Measurements from ENCODE around the gene PHACTR4. TPM values are rescaled to one million over a fixed set of nuclear protein-coding genes. Genes with fewer than 3 reads are reported as not detected.
"Not testable (repeated sequence)": the region's sequence is repeated elsewhere in the genome, so short reads cannot be mapped to it uniquely, and the experiment has no call there.

PHACTR4 gene
- total RNA-seq, 1 experiment from 2014 or later: 6.9 TPM

DNA sequence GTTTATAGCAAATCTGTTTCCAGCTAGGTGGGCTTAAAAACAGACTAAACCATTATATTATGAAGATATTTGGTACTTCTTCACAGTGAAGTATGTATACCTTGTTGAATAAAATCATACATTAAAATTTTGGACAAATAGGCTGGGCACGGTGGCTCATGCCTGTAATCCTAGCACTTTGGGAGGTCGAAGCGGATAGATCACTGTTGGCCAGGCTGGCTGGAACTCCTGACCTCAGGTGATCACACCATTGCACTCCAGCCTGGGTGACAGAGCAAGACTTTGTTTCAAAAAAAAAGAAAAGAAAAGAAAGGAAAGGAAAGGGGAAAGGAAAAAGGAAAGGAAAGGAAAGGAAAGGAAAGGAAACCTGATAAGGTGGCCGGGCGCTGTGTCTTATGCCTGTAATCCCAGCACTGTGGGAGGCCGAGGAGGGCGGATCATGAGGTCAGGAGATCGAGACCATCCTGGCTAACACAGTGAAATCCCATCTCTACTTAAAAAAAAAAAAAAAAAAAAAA is 78.6 kb downstream of the PHACTR4 start:
- H3K27me3 ChIP-seq, H3K9me3 ChIP-seq, H3K4me3 ChIP-seq, DNase-seq: not testable (repeated sequence)
- peaks cover 27% of the 10 kb centered on the region for H3K36me3 ChIP-seq

DNA sequence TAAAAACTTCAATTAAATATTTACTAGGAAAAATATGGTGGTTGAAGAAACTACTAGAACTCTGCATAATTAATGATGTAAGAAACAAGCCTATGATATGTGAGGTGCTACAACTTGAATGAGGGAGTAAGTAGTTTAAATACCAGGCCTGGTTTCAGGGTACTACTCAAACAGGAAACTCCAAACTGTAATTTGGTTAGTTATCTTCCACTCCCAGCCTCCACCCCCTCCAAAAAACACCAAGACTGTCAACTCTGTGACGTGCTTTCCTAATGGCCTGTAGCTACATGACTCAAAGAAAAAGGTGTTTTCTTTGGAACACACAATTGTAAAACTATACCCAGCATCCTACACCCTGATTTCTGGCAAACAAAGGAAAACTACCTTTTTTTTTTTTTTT is 80.4 kb downstream of the PHACTR4 start:
- DNase-seq: peak; percentile 38
- Histone ChIP-seq H3K27me3 (no peaks in the 10 kb centered on the region), H3K36me3 (peaks cover 31% of the 10 kb centered on the region), H3K9me3 (no peaks in the 10 kb centered on the region), H3K4me3 (no peak overlapping the region)

DNA sequence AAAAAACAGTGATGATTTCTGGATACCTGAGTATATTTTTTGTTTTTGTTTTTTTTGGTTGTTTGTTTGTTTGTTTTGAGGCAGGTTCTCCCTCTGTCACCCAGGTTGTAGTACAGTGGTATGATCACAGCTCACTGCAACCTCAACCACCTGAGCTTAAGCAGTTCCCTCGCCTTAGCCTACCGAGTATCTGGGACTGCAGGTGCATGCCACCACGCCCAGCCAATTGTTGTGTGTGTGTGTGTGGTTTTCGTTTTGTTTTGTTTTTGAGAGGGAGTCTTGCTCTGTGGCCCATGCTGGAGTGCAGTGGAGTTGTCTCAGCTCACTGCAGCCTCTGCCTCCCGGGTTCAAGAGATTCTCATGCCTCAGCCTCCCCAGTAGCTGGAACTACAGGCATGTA is 81.0 kb downstream of the PHACTR4 start:
- no peaks in the 10 kb centered on the region for H3K27me3 ChIP-seq
- no peak overlapping the region for H3K4me3 ChIP-seq
- H3K36me3 ChIP-seq: peaks cover 26% of the 10 kb centered on the region
- DNase-seq: no peak
- no peaks in the 10 kb centered on the region for H3K9me3 ChIP-seq

DNA sequence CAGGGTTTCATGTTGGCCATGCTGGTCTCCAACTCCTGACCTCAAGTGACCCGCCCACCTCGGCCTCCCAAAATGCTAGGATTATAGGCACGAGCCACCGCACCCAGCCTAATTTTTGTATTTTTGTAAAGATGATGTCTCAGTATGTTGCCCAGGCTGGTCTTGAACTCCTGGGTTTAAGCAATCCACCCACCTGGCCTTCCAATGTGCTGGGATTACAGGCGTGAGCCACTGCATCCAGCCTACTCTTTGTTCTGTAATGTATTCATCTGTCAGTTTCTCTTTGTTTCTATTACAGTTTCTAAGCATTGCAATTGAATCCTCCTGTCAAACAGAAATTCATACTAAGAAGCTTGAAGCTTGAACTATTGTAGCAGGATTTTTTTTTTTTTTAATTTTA is 81.5 kb downstream of the PHACTR4 start:
- Histone ChIP-seq H3K36me3 (peaks cover 26% of the 10 kb centered on the region), H3K9me3 (no peaks in the 10 kb centered on the region), H3K27me3 (no peaks in the 10 kb centered on the region), H3K4me3 (no peak overlapping the region)
- DNase-seq: no peak

DNA sequence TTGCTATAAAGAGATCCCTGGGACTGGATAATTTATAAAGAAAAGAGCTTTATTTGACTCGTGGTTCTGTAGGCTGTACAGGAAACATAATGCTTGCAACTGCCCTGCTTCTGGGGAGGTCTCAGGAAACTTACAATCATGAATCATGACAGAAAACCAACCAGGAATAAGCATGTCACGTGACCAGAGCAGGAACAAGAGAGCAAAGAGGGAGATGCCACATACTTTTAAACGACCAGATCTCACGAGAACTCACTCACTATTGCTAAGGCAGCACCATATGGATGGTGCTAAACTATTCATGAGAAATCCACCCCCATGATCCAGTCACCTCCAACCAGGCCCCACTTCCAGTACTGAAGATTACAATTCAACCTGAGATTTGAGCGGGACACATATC is 86.5 kb downstream of the PHACTR4 start:
- H3K4me3 ChIP-seq: no peak overlapping the region
- H3K36me3 ChIP-seq: peaks cover 35% of the 10 kb centered on the region
- H3K27me3 ChIP-seq: no peaks in the 10 kb centered on the region
- no peaks in the 10 kb centered on the region for H3K9me3 ChIP-seq
- no peak for DNase-seq

DNA sequence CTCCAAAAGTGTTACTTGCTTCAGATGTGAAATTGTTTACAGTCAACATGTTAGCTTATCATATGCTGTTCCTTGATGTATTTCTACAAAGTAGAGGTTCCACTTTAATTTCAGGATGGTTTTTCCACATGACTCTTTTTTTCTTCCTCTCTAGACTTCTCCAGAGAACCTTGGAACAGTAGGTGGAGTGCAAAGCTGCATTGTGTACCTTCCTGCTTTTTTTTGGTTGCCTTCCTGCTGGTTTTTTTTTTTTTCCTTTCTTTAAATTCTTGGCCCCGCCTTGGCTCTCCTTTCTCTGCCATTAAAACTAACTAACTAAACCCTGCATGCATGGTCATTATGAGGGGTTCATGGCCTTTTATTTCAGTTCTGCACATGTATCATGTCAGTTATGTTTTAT is 88.1 kb downstream of the PHACTR4 start:
- Histone ChIP-seq H3K27me3 (no peaks in the 10 kb centered on the region), H3K36me3 (peaks cover 40% of the 10 kb centered on the region), H3K4me3 (no peak overlapping the region), H3K9me3 (no peaks in the 10 kb centered on the region)
- DNase-seq: no peak

DNA sequence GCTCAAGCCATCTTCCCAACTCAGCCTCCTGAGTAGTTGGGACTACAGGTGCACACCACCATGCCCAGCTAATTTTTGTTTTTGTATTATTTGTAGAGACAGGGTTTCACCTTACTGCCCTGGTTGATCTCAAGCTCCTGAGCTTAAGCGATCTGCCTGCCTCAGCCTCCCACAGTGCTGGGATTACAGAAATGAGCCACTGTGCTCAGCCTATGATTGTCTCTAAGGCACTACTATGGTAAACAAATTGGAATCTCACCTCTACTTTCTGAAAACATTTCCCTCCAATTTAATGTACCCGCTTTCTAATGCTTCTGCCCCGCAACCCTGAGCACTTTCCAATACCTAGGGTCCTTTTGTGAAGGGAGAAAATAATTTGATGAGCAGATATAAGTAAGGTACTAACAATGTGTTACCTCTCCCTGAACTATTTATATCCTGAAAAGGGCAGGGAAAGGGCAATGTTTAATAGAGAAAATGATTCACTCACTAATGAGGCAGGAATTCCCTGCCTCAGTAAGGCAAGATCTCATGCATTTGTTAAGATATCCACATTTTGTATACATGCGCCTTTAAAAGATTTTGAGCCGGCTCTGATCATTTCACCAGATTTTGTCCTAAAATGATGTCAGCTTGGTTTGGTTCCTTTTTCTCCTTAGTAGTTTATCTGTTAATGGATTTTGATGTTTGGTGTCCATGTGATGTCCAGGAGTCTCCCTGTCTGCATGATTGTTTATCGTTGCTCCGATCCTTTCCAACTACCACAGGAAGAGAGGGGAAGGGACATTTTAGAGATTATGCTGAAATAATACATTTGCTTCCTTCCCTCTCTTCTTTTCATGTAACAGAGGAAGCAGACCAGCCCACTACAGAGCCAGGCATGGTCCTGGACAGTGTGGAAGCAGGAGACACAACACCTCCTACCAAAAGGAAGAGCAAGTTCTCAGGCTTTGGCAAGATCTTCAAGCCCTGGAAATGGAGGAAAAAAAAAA is 89.0 kb downstream of the PHACTR4 start:
- Histone ChIP-seq H3K9me3 (no peaks in the 10 kb centered on the region), H3K4me3 (no peak overlapping the region), H3K27me3 (no peaks in the 10 kb centered on the region), H3K36me3 (peaks cover 39% of the 10 kb centered on the region)
- DNase-seq: no peak

DNA sequence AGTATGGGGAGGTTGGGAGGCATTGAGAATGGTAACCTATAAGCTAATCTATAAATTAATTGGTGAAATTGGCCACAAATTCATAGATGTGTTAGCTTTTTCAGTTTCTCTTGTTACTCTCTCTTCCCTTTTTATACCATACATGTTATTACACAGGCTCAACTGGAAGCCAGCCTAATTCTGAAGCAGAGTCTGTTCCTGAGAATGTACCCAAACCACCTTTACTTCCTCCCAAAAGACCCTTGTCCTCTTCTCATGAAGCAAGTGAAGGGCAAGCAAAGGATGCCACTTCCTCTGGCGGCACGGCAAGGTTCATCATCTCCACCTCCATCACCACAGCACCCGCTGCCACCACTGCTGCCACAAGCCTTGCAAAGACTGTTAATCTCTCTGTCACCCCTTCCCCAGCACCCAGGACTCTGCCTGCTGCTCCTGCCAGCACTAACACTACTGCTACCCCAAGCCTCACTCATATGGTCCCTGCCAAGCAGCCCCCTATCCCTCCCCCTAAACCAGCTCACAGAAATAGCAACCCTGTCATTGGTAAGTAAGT is 96.8 kb downstream of the PHACTR4 start:
- H3K27me3 ChIP-seq: no peaks in the 10 kb centered on the region

DNA sequence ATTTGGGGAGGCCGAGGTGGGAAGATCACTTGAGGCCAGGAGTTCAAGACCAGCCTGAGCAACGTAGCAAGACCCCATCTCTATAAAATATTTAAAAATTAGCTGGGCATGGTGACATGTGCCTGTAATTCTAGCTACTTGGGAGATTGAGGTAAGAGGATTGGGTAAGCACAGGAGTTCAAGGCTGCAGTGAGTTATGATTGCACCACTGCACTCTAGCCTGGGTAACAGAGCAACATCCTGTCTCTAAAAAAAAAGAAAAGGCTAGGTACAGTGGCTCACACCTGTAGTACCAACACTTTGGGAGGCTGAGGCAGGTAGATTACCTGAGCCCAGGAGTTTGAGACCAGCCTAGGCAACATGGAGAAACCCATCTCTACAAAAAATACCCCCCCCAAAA is 100.6 kb downstream of the PHACTR4 start:
- H3K4me3 ChIP-seq: no peak overlapping the region
- no peak for DNase-seq
- H3K36me3 ChIP-seq: peaks cover 60% of the 10 kb centered on the region
- no peaks in the 10 kb centered on the region for H3K27me3 ChIP-seq
- no peaks in the 10 kb centered on the region for H3K9me3 ChIP-seq

More for the DNA sequence above, 96.8 kb downstream of the PHACTR4 start:
- DNase-seq: no peak
- H3K4me3 ChIP-seq: no peak overlapping the region
- H3K36me3 ChIP-seq: peaks cover 65% of the 10 kb centered on the region
- no peaks in the 10 kb centered on the region for H3K9me3 ChIP-seq

DNA sequence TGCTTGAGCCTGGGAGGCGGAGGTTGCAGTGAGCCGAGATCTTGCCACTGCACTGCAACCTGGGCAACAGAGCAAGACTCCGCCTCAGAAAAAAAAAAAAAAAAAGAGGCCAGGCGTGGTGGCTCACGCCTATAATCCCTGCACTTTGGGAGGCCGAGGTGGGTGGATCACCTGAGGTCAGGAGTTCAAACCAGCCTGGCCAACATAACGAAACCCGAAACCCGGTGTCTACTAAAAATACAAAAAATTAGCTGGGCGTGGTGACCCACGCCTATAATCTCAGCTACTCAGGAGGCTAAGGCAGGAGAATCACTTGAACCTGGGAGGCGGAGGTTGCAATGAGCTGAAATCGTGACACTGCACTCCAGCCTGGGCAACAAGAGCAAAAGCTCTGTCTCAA is 110.0 kb downstream of the PHACTR4 start:
- not testable (repeated sequence) for DNase-seq, H3K27me3 ChIP-seq, H3K9me3 ChIP-seq, H3K4me3 ChIP-seq
- H3K36me3 ChIP-seq: peaks cover 73% of the 10 kb centered on the region

DNA sequence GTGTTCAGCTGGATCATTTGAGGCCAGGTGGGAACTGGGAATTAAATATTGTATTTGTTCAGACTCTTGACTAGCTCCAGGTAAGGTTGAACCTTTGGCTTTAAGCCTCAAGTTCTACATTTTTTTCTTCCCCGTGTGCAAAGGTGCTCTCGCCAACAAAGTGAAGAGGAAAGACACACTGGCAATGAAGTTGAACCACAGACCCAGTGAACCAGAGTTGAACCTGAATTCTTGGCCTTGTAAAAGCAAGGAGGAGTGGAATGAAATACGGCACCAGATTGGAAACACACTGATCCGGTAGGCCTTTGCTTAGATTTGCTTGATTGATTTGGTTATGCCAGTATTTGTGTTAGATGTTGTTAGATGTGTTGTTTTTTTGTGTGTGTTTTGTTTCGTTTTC is 110.8 kb downstream of the PHACTR4 start:
- no peaks in the 10 kb centered on the region for H3K9me3 ChIP-seq
- H3K36me3 ChIP-seq: peaks cover 72% of the 10 kb centered on the region

DNA sequence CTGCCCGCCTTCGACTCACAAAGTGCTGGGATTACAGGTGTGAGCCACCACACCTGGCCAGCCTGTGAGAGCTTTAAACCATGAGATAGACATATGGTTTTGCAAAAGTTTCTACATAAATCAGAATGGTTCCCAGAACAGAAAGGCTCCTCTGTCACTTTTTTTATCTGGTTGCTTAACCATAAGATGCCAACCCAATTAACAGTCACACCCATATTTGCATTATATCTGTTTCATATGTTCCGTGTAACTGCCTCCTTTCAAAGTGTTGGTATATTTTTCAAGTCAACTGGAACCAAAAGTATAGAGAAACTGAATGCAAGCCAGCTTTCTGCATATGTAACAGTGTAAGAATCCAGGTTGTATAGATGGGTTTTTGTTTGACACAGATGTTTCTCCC is 112.6 kb downstream of the PHACTR4 start:
- Histone ChIP-seq H3K36me3 (peaks cover 63% of the 10 kb centered on the region), H3K9me3 (no peaks in the 10 kb centered on the region), H3K4me3 (no peak overlapping the region), H3K27me3 (no peaks in the 10 kb centered on the region)
- DNase-seq: no peak

More for the DNA sequence above, 110.8 kb downstream of the PHACTR4 start:
- DNase-seq: no peak
- Histone ChIP-seq H3K4me3 (no peak overlapping the region), H3K27me3 (no peaks in the 10 kb centered on the region)

DNA sequence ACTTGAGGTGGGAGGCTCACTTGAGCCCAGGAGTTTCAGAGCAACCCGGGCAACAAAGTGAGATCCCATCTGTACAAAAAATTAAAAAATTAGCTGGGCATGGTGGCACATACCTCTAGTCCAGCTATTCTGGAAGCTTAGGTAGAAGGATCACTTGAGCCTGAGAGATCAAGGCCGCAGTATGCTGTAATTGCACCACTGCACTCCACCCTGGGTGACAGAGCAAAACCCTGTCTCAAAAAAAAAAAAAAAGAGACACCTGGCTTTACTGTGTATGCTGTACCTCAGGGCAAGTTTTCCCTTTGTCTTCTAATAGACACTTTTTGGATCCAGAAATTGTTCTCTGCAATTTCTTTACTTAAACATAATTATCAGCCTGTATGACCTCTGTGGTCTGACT is 113.2 kb downstream of the PHACTR4 start:
- Histone ChIP-seq H3K27me3 (no peaks in the 10 kb centered on the region), H3K9me3 (no peaks in the 10 kb centered on the region), H3K36me3 (peaks cover 59% of the 10 kb centered on the region), H3K4me3 (no peak overlapping the region)
- DNase-seq: no peak

DNA sequence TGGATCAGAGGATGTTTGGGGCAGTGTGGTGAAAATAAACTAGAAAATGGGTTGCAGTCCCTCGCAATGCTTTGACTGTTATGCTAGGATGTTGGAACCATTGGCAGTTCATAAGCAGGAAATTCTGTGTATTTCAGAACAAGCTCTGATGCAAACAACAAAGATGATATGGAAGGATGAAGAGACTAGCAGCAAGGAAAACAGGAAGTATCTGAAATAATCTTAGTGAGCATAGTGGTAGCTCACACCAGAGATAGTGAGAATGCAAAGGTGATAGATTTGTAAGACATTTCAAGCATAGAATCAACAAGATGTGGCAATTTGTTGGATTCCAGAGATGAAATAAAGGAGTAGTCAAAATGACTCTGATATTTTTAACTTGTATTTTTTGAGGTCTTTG is 125.2 kb downstream of the PHACTR4 start:
- no peaks in the 10 kb centered on the region for H3K27me3 ChIP-seq
- no peak overlapping the region for H3K4me3 ChIP-seq
- no peak for DNase-seq
- H3K9me3 ChIP-seq: no peaks in the 10 kb centered on the region
- peaks cover 54% of the 10 kb centered on the region for H3K36me3 ChIP-seq

DNA sequence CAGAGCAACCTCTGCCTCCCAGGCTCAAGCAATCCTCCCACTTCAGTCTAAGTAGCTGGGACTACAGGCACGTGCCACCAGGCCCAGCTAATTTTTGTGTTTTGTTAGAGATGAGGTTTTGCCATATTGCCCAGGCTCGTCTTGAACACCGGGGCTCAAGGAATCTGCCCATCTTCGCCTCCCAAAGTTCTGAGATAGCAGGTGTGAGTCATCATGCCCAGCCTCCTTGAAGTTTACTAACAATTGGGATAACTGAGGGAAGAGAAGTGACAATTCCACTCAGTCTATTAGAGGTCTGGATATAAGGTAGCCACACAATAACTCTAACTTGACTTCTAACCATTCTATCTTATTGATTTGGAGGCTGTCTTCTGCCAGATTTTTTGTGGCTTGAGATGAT is 130.0 kb downstream of the PHACTR4 start:
- no peaks in the 10 kb centered on the region for H3K27me3 ChIP-seq
- no peaks in the 10 kb centered on the region for H3K9me3 ChIP-seq
- DNase-seq: no peak
- H3K4me3 ChIP-seq: no peak overlapping the region
- H3K36me3 ChIP-seq: peaks cover 31% of the 10 kb centered on the region

DNA sequence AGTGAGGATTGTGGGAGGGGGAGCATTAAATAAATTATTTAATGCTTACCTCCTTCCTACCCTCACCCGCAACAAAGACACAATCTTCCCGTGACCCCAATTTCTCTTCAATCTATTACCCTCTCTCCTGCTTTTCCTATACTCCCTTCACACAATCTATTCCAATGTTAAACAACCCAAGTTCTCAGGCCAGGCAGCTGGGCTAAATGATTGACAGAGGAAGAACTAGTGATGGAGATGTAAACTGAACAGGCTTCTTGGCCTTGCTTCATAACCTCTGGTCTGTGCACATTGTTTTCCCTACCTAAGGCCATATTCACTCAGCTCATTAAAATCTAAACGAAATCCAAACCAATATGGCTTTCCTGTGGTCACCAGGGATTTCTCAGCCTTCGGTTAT is 132.4 kb downstream of the PHACTR4 start:
- Histone ChIP-seq H3K9me3 (no peaks in the 10 kb centered on the region), H3K4me3 (no peak overlapping the region), H3K36me3 (peaks cover 24% of the 10 kb centered on the region), H3K27me3 (no peaks in the 10 kb centered on the region)
- DNase-seq: no peak

DNA sequence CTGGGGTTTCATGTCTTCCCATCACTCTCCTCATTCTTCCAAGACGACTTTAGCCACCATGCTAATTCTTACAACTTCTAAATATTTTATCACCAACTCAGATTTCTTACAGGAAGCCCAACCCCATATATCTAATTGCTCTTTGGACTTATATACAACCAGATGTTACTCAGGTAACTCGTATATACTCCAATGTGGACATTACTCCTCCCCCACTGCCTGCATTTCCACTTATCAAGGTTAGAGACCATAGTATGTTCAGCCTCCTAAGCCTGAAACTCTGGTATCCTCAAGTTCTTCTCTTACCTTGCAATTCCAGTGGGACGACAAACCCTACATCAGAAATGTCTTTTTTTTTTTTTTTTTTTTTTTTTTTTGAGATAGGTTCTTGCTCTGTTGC is 133.6 kb downstream of the PHACTR4 start:
- H3K4me3 ChIP-seq: no peak overlapping the region
- DNase-seq: no peak
- no peaks in the 10 kb centered on the region for H3K9me3 ChIP-seq
- H3K27me3 ChIP-seq: no peaks in the 10 kb centered on the region
- peaks cover 36% of the 10 kb centered on the region for H3K36me3 ChIP-seq

Measured in MG63 (cell line).